GM21528 (cell line): ENCODE measurements around the gene RBM14.
"Not testable (repeated sequence)": the region's sequence is repeated elsewhere in the genome, so short reads cannot be mapped to it uniquely, and the experiment has no call there.

Experiments
- ATAC-seq: cut with Tn5 transposase; IDR thresholded peaks from one replicate; pipeline ENCODE4 v1.9.1; 2021; ENCODE audit warnings: mild to moderate bottlenecking, moderate library complexity; ENCODE audit not compliant: unreplicated experiment, low FRiP score

RBM14 gene, protein sequence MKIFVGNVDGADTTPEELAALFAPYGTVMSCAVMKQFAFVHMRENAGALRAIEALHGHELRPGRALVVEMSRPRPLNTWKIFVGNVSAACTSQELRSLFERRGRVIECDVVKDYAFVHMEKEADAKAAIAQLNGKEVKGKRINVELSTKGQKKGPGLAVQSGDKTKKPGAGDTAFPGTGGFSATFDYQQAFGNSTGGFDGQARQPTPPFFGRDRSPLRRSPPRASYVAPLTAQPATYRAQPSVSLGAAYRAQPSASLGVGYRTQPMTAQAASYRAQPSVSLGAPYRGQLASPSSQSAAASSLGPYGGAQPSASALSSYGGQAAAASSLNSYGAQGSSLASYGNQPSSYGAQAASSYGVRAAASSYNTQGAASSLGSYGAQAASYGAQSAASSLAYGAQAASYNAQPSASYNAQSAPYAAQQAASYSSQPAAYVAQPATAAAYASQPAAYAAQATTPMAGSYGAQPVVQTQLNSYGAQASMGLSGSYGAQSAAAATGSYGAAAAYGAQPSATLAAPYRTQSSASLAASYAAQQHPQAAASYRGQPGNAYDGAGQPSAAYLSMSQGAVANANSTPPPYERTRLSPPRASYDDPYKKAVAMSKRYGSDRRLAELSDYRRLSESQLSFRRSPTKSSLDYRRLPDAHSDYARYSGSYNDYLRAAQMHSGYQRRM

GRCh38 chr11:66616379-66617154, at the start of gene RBM14:
Gene RBM14, plus strand, starts transcription at chr11:66616630. Its CDS starts 91 bp downstream, at chr11:66616721.
- peak; percentile 81 for ATAC-seq

DNA sequence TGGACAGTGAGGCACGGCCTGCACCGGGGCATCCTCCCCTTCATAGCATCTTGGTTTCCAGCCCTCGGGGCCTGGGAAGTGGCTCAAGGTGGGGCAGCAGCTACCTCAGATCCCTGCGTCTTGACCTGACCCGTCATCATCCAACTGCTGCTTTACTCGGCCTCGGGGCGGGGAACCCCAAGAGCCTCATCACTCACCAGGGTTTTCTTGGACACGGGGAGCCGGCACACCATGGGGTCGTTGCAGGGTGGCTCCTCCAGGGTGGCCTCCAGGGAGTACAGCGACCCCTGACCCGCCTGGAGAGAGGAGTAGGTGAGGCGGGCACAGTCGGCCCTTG, 48.7 kb upstream of the RBM14 start:
- no peak for ATAC-seq

GRCh38 chr11:66568124-66568916, 48.1 kb upstream of the RBM14 start, which contains the start of gene CTSF:
Gene CTSF, minus strand, starts transcription at chr11:66568606. Its CDS starts 120 bp downstream, at chr11:66568486.
- ATAC-seq = no peak

DNA sequence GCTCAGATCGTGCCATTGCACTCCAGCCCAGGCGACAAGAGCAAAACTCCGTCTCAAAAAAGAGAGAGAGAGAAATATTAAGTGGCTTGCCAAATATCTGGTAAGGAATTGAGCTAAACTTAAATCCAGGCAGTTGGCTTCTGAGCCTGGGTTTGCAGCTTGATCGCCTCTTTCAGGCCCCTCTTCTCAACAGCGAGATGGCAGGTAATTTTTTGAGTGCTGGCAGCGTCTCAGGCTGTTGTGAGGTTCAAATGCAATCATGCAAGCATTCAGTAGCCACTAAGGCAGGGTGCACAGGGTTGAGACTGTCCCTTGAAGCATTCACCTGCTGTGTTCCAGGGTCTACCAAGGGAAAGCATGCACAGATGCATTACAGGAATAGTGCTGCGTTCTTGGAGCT, 47.4 kb upstream of the RBM14 start:
- no peak for ATAC-seq

GRCh38 chr11:66570079-66570849, 46.2 kb upstream of the RBM14 start:
- no peak for ATAC-seq

DNA sequence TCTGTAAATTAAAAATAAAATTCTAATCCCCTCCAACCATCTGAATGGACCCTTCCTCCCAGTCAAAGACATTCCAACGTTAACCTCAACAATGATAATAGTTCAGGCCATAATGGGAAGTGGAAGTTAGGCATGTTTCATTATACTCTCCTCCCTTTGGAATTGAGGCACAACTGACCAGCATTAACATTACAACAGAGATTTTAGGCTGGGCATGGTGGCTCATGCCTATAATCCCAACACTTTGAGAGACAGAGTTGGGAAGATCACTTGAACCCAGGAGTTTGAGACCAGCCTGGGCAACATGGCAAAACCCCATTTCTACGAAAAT, 45.6 kb upstream of the RBM14 start:
- no peak for ATAC-seq

DNA sequence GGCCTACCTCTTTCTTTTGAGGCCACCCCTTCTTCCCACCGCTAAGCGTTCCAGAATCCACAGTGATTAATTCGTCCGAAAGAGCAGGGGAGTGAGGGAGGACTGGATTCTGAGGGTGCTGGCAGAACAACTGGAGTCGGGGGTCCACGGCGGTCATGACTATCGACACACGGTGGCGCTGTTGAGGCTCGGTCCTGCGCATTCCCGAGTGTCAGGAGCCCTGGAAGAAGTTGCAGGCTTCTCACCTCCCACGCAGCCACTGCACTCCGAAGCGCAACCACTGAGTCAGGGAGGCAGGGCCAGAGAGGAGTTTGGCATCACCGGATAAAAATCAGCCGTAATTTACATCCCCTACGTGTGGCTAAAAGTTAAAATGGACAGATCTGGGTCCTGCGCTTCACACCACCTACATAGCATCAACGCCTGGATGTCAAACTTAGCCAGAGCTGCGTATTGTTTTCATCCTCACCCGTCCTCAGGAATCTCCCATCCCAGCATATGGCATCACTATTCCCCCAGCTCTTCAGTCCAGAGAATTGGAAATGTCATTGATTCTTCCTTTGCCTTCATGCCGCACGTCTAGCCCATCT, 37.3 kb upstream of the RBM14 start:
- ATAC-seq = no peak

DNA sequence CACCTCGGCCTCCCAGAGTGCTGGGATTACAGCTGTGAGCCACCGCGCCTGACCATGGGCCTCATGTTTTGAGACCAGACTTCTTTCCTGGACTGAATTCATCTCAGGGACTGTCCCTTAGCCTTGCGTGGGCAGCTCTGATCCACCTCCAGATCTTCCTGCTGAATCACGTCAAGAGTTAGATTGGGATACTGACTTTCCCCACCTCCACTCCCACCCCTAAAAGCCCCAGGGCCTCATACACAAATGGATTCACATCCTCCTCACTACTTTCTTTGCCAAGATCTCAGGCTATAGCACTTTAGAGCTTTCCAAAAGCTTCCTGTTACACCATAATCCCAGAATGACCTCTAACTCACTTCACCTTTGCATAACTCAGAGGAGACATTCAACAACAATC, 35.6 kb upstream of the RBM14 start:
- ATAC-seq = no peak

- ATAC-seq = no peak
Observed at GRCh38 chr11:66581261-66581660, 35.2 kb upstream of the RBM14 start.

DNA sequence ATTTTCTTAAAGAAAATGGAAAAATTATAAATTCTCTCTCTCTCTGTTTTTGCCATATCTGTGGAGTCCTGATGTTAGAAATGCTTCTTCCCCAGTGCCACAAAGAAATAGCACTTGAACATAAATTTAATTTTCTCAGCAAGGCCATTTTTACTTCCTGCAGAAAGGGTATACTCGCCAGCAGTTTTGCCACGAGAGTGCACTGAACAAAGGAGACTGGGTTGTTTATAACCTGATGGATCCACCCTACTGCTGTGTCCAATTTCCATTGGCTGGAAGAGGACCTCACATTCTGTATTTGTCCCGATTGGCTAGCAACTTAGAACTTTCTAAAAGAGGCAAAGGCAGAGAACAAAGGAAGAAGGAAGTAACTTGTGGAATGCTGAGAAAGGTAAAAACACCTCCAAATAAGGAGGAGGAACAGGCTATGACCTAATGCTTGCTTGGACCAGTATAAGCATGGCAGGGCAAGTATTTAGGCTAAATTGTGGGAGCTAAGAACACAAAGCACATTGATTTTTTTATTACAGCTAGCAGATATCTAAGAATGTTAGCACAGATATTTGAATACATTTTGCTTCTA, 33.8 kb upstream of the RBM14 start:
- not testable (repeated sequence) for ATAC-seq

GRCh38 chr11:66585447-66585846, 31.0 kb upstream of the RBM14 start:
- not testable (repeated sequence) for ATAC-seq

DNA sequence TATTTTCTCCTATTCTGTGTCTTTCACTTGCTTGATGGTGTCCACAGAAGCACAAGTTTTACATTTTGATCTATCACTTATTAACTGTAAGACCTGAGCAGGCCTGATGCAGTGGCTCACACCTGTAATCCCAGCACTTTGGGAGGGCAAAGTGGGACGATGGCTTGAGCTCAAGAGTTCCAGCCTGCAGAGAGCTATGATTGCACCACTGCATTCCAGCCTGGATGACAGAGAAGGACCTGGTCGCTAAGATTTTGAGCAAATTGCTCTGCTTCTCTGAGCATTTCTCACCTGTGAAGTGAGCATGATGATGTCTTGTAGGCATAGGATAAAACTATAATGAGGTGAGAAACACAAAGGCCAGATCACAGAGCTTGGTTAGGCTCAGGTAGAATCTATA, 30.3 kb upstream of the RBM14 start:
- no peak for ATAC-seq

- ATAC-seq = not testable (repeated sequence)
Observed at GRCh38 chr11:66589315-66589714, 27.1 kb upstream of the RBM14 start.

DNA sequence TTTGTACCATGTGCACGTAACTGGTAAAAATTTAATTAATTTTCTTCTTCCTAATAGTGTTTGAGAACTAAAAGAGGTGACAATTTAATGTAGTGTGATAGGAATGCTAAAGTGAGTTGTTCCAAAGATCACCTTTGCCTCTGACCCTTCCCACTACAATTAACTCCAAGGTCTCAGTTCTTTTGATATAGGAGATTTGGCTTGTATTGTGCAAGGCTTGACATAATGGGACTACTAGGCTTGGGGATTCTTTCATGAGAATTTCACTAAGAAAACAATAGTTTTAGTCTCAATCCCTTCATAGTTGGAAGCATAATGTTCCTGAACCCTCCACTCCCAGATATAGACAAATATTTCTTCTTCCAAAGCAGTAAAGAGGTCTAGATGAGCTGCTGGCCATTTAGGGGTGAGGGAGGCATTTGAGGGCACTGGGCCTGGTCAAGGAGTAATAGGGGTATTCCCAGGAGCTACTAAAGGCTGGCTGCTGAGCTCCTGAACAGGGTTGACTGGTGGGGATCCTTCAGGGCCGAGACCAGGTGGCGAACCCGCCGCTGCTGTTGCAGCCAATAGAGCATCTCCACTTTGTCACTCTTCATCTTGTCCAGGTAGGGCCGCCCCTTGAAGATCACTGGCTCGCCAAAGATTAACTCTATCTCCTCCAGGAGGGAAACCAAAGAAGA, 26.3 kb upstream of the RBM14 start:
- ATAC-seq = no peak

GRCh38 chr11:66591175-66591574, 25.3 kb upstream of the RBM14 start:
- ATAC-seq = no peak

DNA sequence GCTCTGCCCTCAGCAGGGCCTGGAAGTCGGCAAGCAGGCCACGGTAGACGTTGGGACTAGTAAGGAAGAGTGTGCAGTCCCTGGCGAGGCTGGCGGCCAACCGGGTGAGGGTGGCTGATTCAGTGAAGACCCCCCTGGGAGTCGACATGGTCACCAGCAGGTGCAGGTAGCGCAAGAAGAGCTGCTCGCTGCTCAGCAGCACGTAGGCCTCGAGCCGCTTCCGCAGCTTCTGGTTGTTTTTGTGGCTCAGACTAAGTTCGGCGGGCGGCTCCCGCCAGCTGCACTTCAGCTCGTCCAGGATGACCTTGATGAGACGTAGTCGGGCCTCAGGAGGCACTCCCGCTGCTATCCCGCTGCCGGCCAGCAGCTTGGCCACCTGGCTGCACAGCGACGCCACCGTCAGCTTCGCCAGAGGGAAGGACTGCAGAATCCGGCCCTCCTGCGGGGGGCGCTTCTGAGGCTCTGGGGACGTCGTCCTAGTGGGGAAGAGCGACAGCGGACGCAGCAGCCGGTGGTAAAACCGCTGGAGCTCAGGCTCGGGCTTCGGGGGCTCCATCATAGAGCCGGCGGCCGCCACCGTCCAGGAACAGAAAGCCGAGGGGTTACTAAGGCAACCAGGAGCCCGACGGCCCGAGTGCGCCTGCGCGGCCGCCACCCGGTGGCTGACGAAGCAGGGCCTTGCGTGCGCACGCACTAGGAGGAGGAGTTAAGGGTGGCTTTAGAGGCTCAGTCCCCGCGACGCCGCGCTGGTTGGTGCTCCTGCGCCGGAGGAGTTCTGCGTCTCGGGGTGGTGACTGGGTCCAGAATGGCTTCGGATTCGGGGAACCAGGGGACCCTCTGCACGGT, 23.8 kb upstream of the RBM14 start, which contains the start of the genes CCDC87 and CCS:
Gene CCDC87 (minus strand): TSS at position 607 of the 846 bp plus-strand sequence. CDS start 48 bp downstream, at position 559.
Gene CCS (plus strand): TSS at position 729 of the 846 bp plus-strand sequence. CDS start 77 bp downstream, at position 806.
- ATAC-seq = peak; percentile 86

- ATAC-seq = no peak
Observed at GRCh38 chr11:66593303-66593635, 23.2 kb upstream of the RBM14 start.
